ENCODE measurements around the gene NRTN.
"Not testable (repeated sequence)": the region's sequence is repeated elsewhere in the genome, so short reads cannot be mapped to it uniquely, and the experiment has no call there.

Gene NRTN

GRCh38 chr19:5839065-5840017 lies 34.5 kb downstream of the NRTN start, which contains the start of gene FUT6:
TSS of gene FUT6 (minus strand) at chr19:5839702. CDS start at chr19:5832567, 7,135 bp downstream.
- no peak within 1 kb of the TSS for H3K4me2 ChIP-seq (ENCODE audit: low read length)
- H2BK12ac ChIP-seq (ENCODE audit: low read length) = no peak within 1 kb of the TSS
- peaks cover 3% of the 10 kb centered on the region for H3K9me3 ChIP-seq (ENCODE audit: insufficient read depth, low read depth, low read length)
- H3K23ac ChIP-seq (ENCODE audit: low read length) = no peak within 1 kb of the TSS
- no peak within 1 kb of the TSS for H4K12ac ChIP-seq (ENCODE audit: low read depth, low read length)
- no peaks in the 10 kb centered on the region for H3K79me1 ChIP-seq (ENCODE audit: low read length)
- no peak within 1 kb of the TSS for H3K4ac ChIP-seq (ENCODE audit: low read depth, low read length)
- no peak within 1 kb of the TSS for H3K18ac ChIP-seq (ENCODE audit: low read length)
- H3K9ac ChIP-seq (ENCODE audit: low read length) = no peak within 1 kb of the TSS
- H3K4me1 ChIP-seq (ENCODE audit: control insufficient read depth in 1 of 2, insufficient read depth in 2 of 2, low read length in 2 of 2) = no peaks in the 10 kb centered on the region
- no peak within 1 kb of the TSS for H3K27ac ChIP-seq (ENCODE audit: low read depth, low read length)
- no peak within 1 kb of the TSS for H3K4me3 ChIP-seq (ENCODE audit: low read depth, low read length)
- no peaks in the 10 kb centered on the region for H3K27me3 ChIP-seq (ENCODE audit: insufficient read depth, low read length)
- H4K8ac ChIP-seq (ENCODE audit: low read depth, low read length) = no peak within 1 kb of the TSS
- H2AK5ac ChIP-seq (ENCODE audit: low read length) = no peak within 1 kb of the TSS
- H3K36me3 ChIP-seq (ENCODE audit: control insufficient read depth in 1 of 2, insufficient read depth in 2 of 2, low read length in 2 of 2) = no peaks in the 10 kb centered on the region
- WGBS (ENCODE audit: extremely low coverage, insufficient coverage, insufficient read length) = no CpG with 5 or more reads among the region's 9 CpGs
- no peaks in the 10 kb centered on the region for H3K79me2 ChIP-seq (ENCODE audit: control insufficient read depth, insufficient read depth, low read length, poor library complexity)
- DNase-seq = no peak
- no peak within 1 kb of the TSS for H2AFZ ChIP-seq (ENCODE audit: insufficient read depth, low read length, poor library complexity)
- H3K14ac ChIP-seq (ENCODE audit: low read length) = no peak within 1 kb of the TSS
- H2BK5ac ChIP-seq (ENCODE audit: low read depth, low read length, poor library complexity) = no peak within 1 kb of the TSS
- H2BK120ac ChIP-seq (ENCODE audit: insufficient read depth, low read length, poor library complexity) = no peak within 1 kb of the TSS
- no peak within 1 kb of the TSS for H4K91ac ChIP-seq (ENCODE audit: low read depth, low read length)

GRCh38 chr19:5841735-5842111 lies 36.9 kb downstream of the NRTN start:
- not testable (repeated sequence) for H4K91ac ChIP-seq (ENCODE audit: low read depth, low read length); H2AK5ac ChIP-seq (ENCODE audit: low read length); H2AFZ ChIP-seq (ENCODE audit: insufficient read depth, low read length, poor library complexity); DNase-seq; H2BK5ac ChIP-seq (ENCODE audit: low read depth, low read length, poor library complexity); H3K18ac ChIP-seq (ENCODE audit: low read length); H3K36me3 ChIP-seq (ENCODE audit: control insufficient read depth in 1 of 2, insufficient read depth in 2 of 2, low read length in 2 of 2); H3K79me2 ChIP-seq (ENCODE audit: control insufficient read depth, insufficient read depth, low read length, poor library complexity); H3K9me3 ChIP-seq (ENCODE audit: insufficient read depth, low read depth, low read length); H3K79me1 ChIP-seq (ENCODE audit: low read length); H2BK12ac ChIP-seq (ENCODE audit: low read length); H3K27me3 ChIP-seq (ENCODE audit: insufficient read depth, low read length); H3K4me1 ChIP-seq (ENCODE audit: control insufficient read depth in 1 of 2, insufficient read depth in 2 of 2, low read length in 2 of 2); H3K4me2 ChIP-seq (ENCODE audit: low read length); H3K14ac ChIP-seq (ENCODE audit: low read length); H3K9ac ChIP-seq (ENCODE audit: low read length); H3K4me3 ChIP-seq (ENCODE audit: low read depth, low read length); H3K23ac ChIP-seq (ENCODE audit: low read length); H4K8ac ChIP-seq (ENCODE audit: low read depth, low read length); H2BK120ac ChIP-seq (ENCODE audit: insufficient read depth, low read length, poor library complexity); H4K12ac ChIP-seq (ENCODE audit: low read depth, low read length); H3K27ac ChIP-seq (ENCODE audit: low read depth, low read length); H3K4ac ChIP-seq (ENCODE audit: low read depth, low read length)
- no CpG with 5 or more reads among the region's 6 CpGs for WGBS (ENCODE audit: extremely low coverage, insufficient coverage, insufficient read length)

GRCh38 chr19:5843295-5843927 lies 38.5 kb downstream of the NRTN start:
- Histone ChIP-seq H2BK5ac (ENCODE audit: low read depth, low read length, poor library complexity) (no peak overlapping the region), H3K18ac (ENCODE audit: low read length) (no peak overlapping the region), H3K79me2 (ENCODE audit: control insufficient read depth, insufficient read depth, low read length, poor library complexity) (no peaks in the 10 kb centered on the region), H3K4me1 (ENCODE audit: control insufficient read depth in 1 of 2, insufficient read depth in 2 of 2, low read length in 2 of 2) (no peaks in the 10 kb centered on the region), H3K9me3 (ENCODE audit: insufficient read depth, low read depth, low read length) (peaks cover 2% of the 10 kb centered on the region), H2BK120ac (ENCODE audit: insufficient read depth, low read length, poor library complexity) (no peak overlapping the region), H3K4me3 (ENCODE audit: low read depth, low read length) (no peak overlapping the region), H3K4ac (ENCODE audit: low read depth, low read length) (no peak overlapping the region), H4K8ac (ENCODE audit: low read depth, low read length) (no peak overlapping the region), H4K91ac (ENCODE audit: low read depth, low read length) (no peak overlapping the region), H4K12ac (ENCODE audit: low read depth, low read length) (no peak overlapping the region), H3K36me3 (ENCODE audit: control insufficient read depth in 1 of 2, insufficient read depth in 2 of 2, low read length in 2 of 2) (no peaks in the 10 kb centered on the region), H3K4me2 (ENCODE audit: low read length) (no peak overlapping the region), H3K27ac (ENCODE audit: low read depth, low read length) (no peak overlapping the region), H3K14ac (ENCODE audit: low read length) (no peak overlapping the region), H2AFZ (ENCODE audit: insufficient read depth, low read length, poor library complexity) (no peak overlapping the region), H3K27me3 (ENCODE audit: insufficient read depth, low read length) (no peaks in the 10 kb centered on the region), H3K9ac (ENCODE audit: low read length) (no peak overlapping the region), H3K79me1 (ENCODE audit: low read length) (no peaks in the 10 kb centered on the region), H2BK12ac (ENCODE audit: low read length) (no peak overlapping the region), H3K23ac (ENCODE audit: low read length) (no peak overlapping the region), H2AK5ac (ENCODE audit: low read length) (no peak overlapping the region)
- WGBS (ENCODE audit: extremely low coverage, insufficient coverage, insufficient read length) = no CpG with 5 or more reads among the region's 21 CpGs
- no peak for DNase-seq

- no peak overlapping the region for H3K27ac ChIP-seq (ENCODE audit: low read depth, low read length)
- H3K14ac ChIP-seq (ENCODE audit: low read length) = no peak overlapping the region
- no CpG with 5 or more reads among the region's 24 CpGs for WGBS (ENCODE audit: extremely low coverage, insufficient coverage, insufficient read length)
- peaks cover 2% of the 10 kb centered on the region for H3K9me3 ChIP-seq (ENCODE audit: insufficient read depth, low read depth, low read length)
- H4K12ac ChIP-seq (ENCODE audit: low read depth, low read length) = no peak overlapping the region
- H3K27me3 ChIP-seq (ENCODE audit: insufficient read depth, low read length) = no peaks in the 10 kb centered on the region
- H2BK120ac ChIP-seq (ENCODE audit: insufficient read depth, low read length, poor library complexity) = no peak overlapping the region
- H2AK5ac ChIP-seq (ENCODE audit: low read length) = no peak overlapping the region
- no peak overlapping the region for H3K4me3 ChIP-seq (ENCODE audit: low read depth, low read length)
- H3K79me2 ChIP-seq (ENCODE audit: control insufficient read depth, insufficient read depth, low read length, poor library complexity) = no peaks in the 10 kb centered on the region
- DNase-seq = no peak
- H3K4me2 ChIP-seq (ENCODE audit: low read length) = no peak overlapping the region
- H3K79me1 ChIP-seq (ENCODE audit: low read length) = no peaks in the 10 kb centered on the region
- H4K91ac ChIP-seq (ENCODE audit: low read depth, low read length) = no peak overlapping the region
- no peak overlapping the region for H3K23ac ChIP-seq (ENCODE audit: low read length)
- H3K4ac ChIP-seq (ENCODE audit: low read depth, low read length) = no peak overlapping the region
- H2AFZ ChIP-seq (ENCODE audit: insufficient read depth, low read length, poor library complexity) = no peak overlapping the region
- no peak overlapping the region for H2BK12ac ChIP-seq (ENCODE audit: low read length)
- H3K18ac ChIP-seq (ENCODE audit: low read length) = no peak overlapping the region
- H3K9ac ChIP-seq (ENCODE audit: low read length) = no peak overlapping the region
- no peak overlapping the region for H4K8ac ChIP-seq (ENCODE audit: low read depth, low read length)
- no peaks in the 10 kb centered on the region for H3K36me3 ChIP-seq (ENCODE audit: control insufficient read depth in 1 of 2, insufficient read depth in 2 of 2, low read length in 2 of 2)
- H2BK5ac ChIP-seq (ENCODE audit: low read depth, low read length, poor library complexity) = no peak overlapping the region
- H3K4me1 ChIP-seq (ENCODE audit: control insufficient read depth in 1 of 2, insufficient read depth in 2 of 2, low read length in 2 of 2) = no peaks in the 10 kb centered on the region
These were observed 39.9 kb downstream of the NRTN start for GRCh38 chr19:5844456-5845433.
